ENCODE measurements around the gene DGKQ. TPM values are rescaled to one million over a fixed set of nuclear protein-coding genes. Genes with fewer than 3 reads are reported as not detected.

Gene DGKQ
- total and polyA plus RNA-seq, 2 experiments from 2014 or later, result 15.1 to 17.1 TPM

GRCh38 chr4:962231-963208, 10.8 kb downstream of the DGKQ start:
- no peaks in the 10 kb centered on the region for H3K4me1 ChIP-seq (ENCODE audit: low read depth)
- peaks cover 12% of the 10 kb centered on the region for H3K27me3 ChIP-seq
- H3K27ac ChIP-seq, result no peak overlapping the region
- TF ChIP-seq CTCF (IDR thresholded peaks at IDR 0.05; ENCODE audit: low read depth, low read length), result no peak
- no peak for DNase-seq (ENCODE audit: low read depth in 1 of 2, low spot score in 1 of 2)
- no peak overlapping the region for H3K4me3 ChIP-seq
- H3K9me3 ChIP-seq (ENCODE audit: low read depth), result no peaks in the 10 kb centered on the region
- no peaks in the 10 kb centered on the region for H3K36me3 ChIP-seq

- Histone ChIP-seq H3K4me1 (ENCODE audit: low read depth) (no peaks in the 10 kb centered on the region), H3K36me3 (no peaks in the 10 kb centered on the region), H3K9me3 (ENCODE audit: low read depth) (no peaks in the 10 kb centered on the region), H3K27ac (no peak overlapping the region), H3K4me3 (no peak overlapping the region), H3K27me3 (peaks cover 2% of the 10 kb centered on the region)
- no peak for DNase-seq (ENCODE audit: low read depth in 1 of 2, low spot score in 1 of 2)
- TF ChIP-seq CTCF (IDR thresholded peaks at IDR 0.05; ENCODE audit: low read depth, low read length), result no peak
Observed at GRCh38 chr4:961351-962230, 11.8 kb downstream of the DGKQ start.

- Histone ChIP-seq H3K36me3 (no peaks in the 10 kb centered on the region), H3K4me1 (ENCODE audit: low read depth) (no peaks in the 10 kb centered on the region), H3K4me3 (no peak overlapping the region), H3K27me3 (no peaks in the 10 kb centered on the region), H3K9me3 (ENCODE audit: low read depth) (no peaks in the 10 kb centered on the region), H3K27ac (no peak overlapping the region)
- DNase-seq (ENCODE audit: low read depth in 1 of 2, low spot score in 1 of 2), result no peak
- TF ChIP-seq CTCF (IDR thresholded peaks at IDR 0.05; ENCODE audit: low read depth, low read length), result no peak
Observed at GRCh38 chr4:960636-961350, 12.6 kb downstream of the DGKQ start.

GRCh38 chr4:960140-960635, 13.2 kb downstream of the DGKQ start:
- no peak for TF ChIP-seq CTCF (IDR thresholded peaks at IDR 0.05; ENCODE audit: low read depth, low read length)
- no peak for DNase-seq (ENCODE audit: low read depth in 1 of 2, low spot score in 1 of 2)
- Histone ChIP-seq H3K9me3 (ENCODE audit: low read depth) (no peaks in the 10 kb centered on the region), H3K36me3 (no peaks in the 10 kb centered on the region), H3K4me1 (ENCODE audit: low read depth) (no peaks in the 10 kb centered on the region), H3K27ac (no peak overlapping the region), H3K4me3 (no peak overlapping the region), H3K27me3 (no peaks in the 10 kb centered on the region)

All from cardiac muscle cell (in vitro differentiated cells and primary cell).